HuH-7 (cell line): ENCODE measurements around the gene CR1.
"Not testable (repeated sequence)": the region's sequence is repeated elsewhere in the genome, so short reads cannot be mapped to it uniquely, and the experiment has no call there.

ENCODE experiments used
- DNase-seq: peaks from one replicate; pipeline ENCODE4 v3.0.0; 2011; ENCODE audit warnings: low spot score

Gene CR1

GRCh38 chr1:207503950-207504349 is 8.0 kb downstream of the CR1 start:
- DNase-seq = no peak

GRCh38 chr1:207504438-207504837 is 8.5 kb downstream of the CR1 start:
- no peak for DNase-seq

GRCh38 chr1:207510444-207510843 is 14.5 kb downstream of the CR1 start:
- DNase-seq = no peak

GRCh38 chr1:207514890-207515289 is 18.9 kb downstream of the CR1 start:
- DNase-seq = no peak

- no peak for DNase-seq
Observed at GRCh38 chr1:207516729-207517128, 20.8 kb downstream of the CR1 start.

- DNase-seq = no peak
Observed at GRCh38 chr1:207518608-207519236, 22.8 kb downstream of the CR1 start.

GRCh38 chr1:207519505-207520399 is 23.8 kb downstream of the CR1 start:
- no peak for DNase-seq

- DNase-seq = not testable (repeated sequence)
Observed at GRCh38 chr1:207520400-207521345, 24.7 kb downstream of the CR1 start.

- DNase-seq = not testable (repeated sequence)
Observed at GRCh38 chr1:207525239-207525638, 29.3 kb downstream of the CR1 start.

- DNase-seq = not testable (repeated sequence)
Observed at GRCh38 chr1:207528401-207528800, 32.4 kb downstream of the CR1 start.

- DNase-seq = not testable (repeated sequence)
Observed at GRCh38 chr1:207536263-207536662, 40.3 kb downstream of the CR1 start.

GRCh38 chr1:207546677-207547357 is 50.9 kb downstream of the CR1 start:
- DNase-seq = not testable (repeated sequence)

GRCh38 chr1:207554823-207555222 is 58.9 kb downstream of the CR1 start:
- not testable (repeated sequence) for DNase-seq

- DNase-seq = no peak
Observed at GRCh38 chr1:207565546-207566468, 69.8 kb downstream of the CR1 start.

GRCh38 chr1:207571926-207572325 is 76.0 kb downstream of the CR1 start:
- DNase-seq = not testable (repeated sequence)

- DNase-seq = not testable (repeated sequence)
Observed at GRCh38 chr1:207573074-207573473, 77.1 kb downstream of the CR1 start.

- DNase-seq = not testable (repeated sequence)
Observed at GRCh38 chr1:207575381-207575780, 79.4 kb downstream of the CR1 start.

- DNase-seq = no peak
Observed at GRCh38 chr1:207578796-207579435, 83.0 kb downstream of the CR1 start.

GRCh38 chr1:207579436-207579799 is 83.5 kb downstream of the CR1 start:
- DNase-seq = peak; percentile 13
